ENCODE results near the gene MAP1S. TPM values are rescaled to one million over a fixed set of nuclear protein-coding genes. Genes with fewer than 3 reads are reported as not detected.

Gene MAP1S
- total RNA-seq, 1 experiment from 2014 or later: 51.4 TPM

- Histone ChIP-seq H3K36me3 (ENCODE audit: control insufficient read depth, insufficient read depth, low read length) (no peaks in the 10 kb centered on the region), H3K9me3 (no peaks in the 10 kb centered on the region), H3K4me1 (no peaks in the 10 kb centered on the region), H3K27me3 (replicated peaks; ENCODE audit: control insufficient read depth, insufficient read depth, low read length) (no peaks in the 10 kb centered on the region), H3K4me3 (ENCODE audit: low read depth, low read length) (no peak overlapping the region)
- Mint-ChIP-seq H3K27me3 (ENCODE audit: insufficient read depth, unreplicated experiment) (no peaks in the 10 kb centered on the region), H3K9me3 (ENCODE audit: unreplicated experiment) (no peaks in the 10 kb centered on the region), H3K4me3 (ENCODE audit: unreplicated experiment) (no peak overlapping the region), H3K27ac (ENCODE audit: unreplicated experiment) (no peak overlapping the region), H3K36me3 (ENCODE audit: insufficient read depth, unreplicated experiment) (no peaks in the 10 kb centered on the region), H3K4me1 (ENCODE audit: low read depth, unreplicated experiment) (no peaks in the 10 kb centered on the region)
- DNase-seq: no peak
- intact Hi-C loops (cut with micrococcal nuclease; ENCODE audit: unreplicated experiment): no loop called here
- BruUV-seq (replicated peaks): no TSS peak
- POLR2A ChIA-PET: no interaction called here
- TF ChIP-seq CTCF (IDR thresholded peaks at IDR 0.05; ENCODE audit: insufficient read depth in 1 of 2, low read depth in 1 of 2, low read length in 1 of 2, severe bottlenecking in 1 of 2, unreplicated experiment in 1 of 2): no peak
- CTCF ChIA-PET: interaction anchor here (0.6 kb wide), 1 partner anchor 53 kb away, joined by 7 read pairs; no protein-coding TSS in a partner anchor
Measured at GRCh38 chr19:17772172-17772571, 52.9 kb downstream of the MAP1S start.

- POLR2A ChIA-PET: no interaction called here
- no peaks in the 10 kb centered on the region for H3K27me3 Mint-ChIP-seq (ENCODE audit: insufficient read depth, unreplicated experiment)
Measured at GRCh38 chr19:17775245-17775927, 56.1 kb downstream of the MAP1S start.

More at GRCh38 chr19:17775245-17775927, 56.1 kb downstream of the MAP1S start:
- Mint-ChIP-seq H3K36me3 (ENCODE audit: insufficient read depth, unreplicated experiment) (peaks cover 6% of the 10 kb centered on the region), H3K4me1 (ENCODE audit: low read depth, unreplicated experiment) (no peaks in the 10 kb centered on the region), H3K27ac (ENCODE audit: unreplicated experiment) (no peak overlapping the region), H3K9me3 (ENCODE audit: unreplicated experiment) (no peaks in the 10 kb centered on the region), H3K4me3 (ENCODE audit: unreplicated experiment) (no peak overlapping the region)
- Histone ChIP-seq H3K36me3 (ENCODE audit: control insufficient read depth, insufficient read depth, low read length) (no peaks in the 10 kb centered on the region), H3K4me1 (no peaks in the 10 kb centered on the region), H3K4me3 (ENCODE audit: low read depth, low read length) (no peak overlapping the region), H3K27me3 (replicated peaks; ENCODE audit: control insufficient read depth, insufficient read depth, low read length) (no peaks in the 10 kb centered on the region), H3K9me3 (no peaks in the 10 kb centered on the region)
- TF ChIP-seq CTCF (IDR thresholded peaks at IDR 0.05; ENCODE audit: insufficient read depth in 1 of 2, low read depth in 1 of 2, low read length in 1 of 2, severe bottlenecking in 1 of 2, unreplicated experiment in 1 of 2): peak; percentile 46 to 66
- intact Hi-C loops (cut with micrococcal nuclease; ENCODE audit: unreplicated experiment): no loop called here
- BruUV-seq (replicated peaks): no TSS peak
- DNase-seq: peak in 1 of 2 experiments; percentile 64
- CTCF ChIA-PET: interaction anchor here (0.6 to 2.0 kb wide), 6 partner anchors 9 to 429 kb away, joined by 3 to 5 read pairs (median 4); partner anchors contain the start of gene RPL18A

Measured in Caco-2 (cell line).